Measurements from ENCODE around the gene RIPK4. TPM values are rescaled to one million over a fixed set of nuclear protein-coding genes. Genes with fewer than 3 reads are reported as not detected.

RIPK4 gene
- total and polyA plus RNA-seq, 2 of the 13 experiments (the other 11 are each of a cell fraction or from before 2014, with no cell fraction given), result 3.1 to 4.9 TPM

GRCh38 chr21:41750532-41751151, 16.2 kb downstream of the RIPK4 start (continued):
- TF ChIP-seq ZSCAN5A (CRISPR knock-in tag; IDR thresholded peaks at IDR 0.05; ENCODE audit: borderline replicate concordance), result no peak
- TF ChIP-seq ZNF639 (CRISPR knock-in tag; conservative IDR thresholded peaks at IDR 0.05), result no peak
- TF ChIP-seq ZIK1 (CRISPR knock-in tag; IDR thresholded peaks at IDR 0.05; ENCODE audit: borderline replicate concordance, low read depth), result no peak
- peak; percentile 87 for TF ChIP-seq HNF4G (IDR thresholded peaks at IDR 0.05; ENCODE audit: borderline replicate concordance, low read depth, low read length)
- TF ChIP-seq HNF4G (CRISPR knock-in tag; IDR thresholded peaks at IDR 0.05; ENCODE audit: borderline replicate concordance, low read depth), result peak; percentile 82; the same call in 1 of the 2 replicates
- no peak for TF ChIP-seq ZC3H4 (CRISPR knock-in tag; IDR thresholded peaks at IDR 0.05; ENCODE audit: borderline replicate concordance)
- no peak for TF ChIP-seq XRCC5 (optimal IDR thresholded peaks at IDR 0.05; ENCODE audit: low read length)
- no peak for TF ChIP-seq CHCHD3 (CRISPR knock-in tag; IDR thresholded peaks at IDR 0.05)
- TF ChIP-seq KLF12 (CRISPR knock-in tag; IDR thresholded peaks at IDR 0.05; ENCODE audit: borderline replicate concordance), result no peak
- TF ChIP-seq SMARCE1 (IDR thresholded peaks at IDR 0.05; ENCODE audit: borderline replicate concordance), result no peak
- no peak for TF ChIP-seq ELK4 (CRISPR knock-in tag; IDR thresholded peaks at IDR 0.05; ENCODE audit: borderline replicate concordance)
- no peak for TF ChIP-seq SMC3 (IDR thresholded peaks at IDR 0.05; ENCODE audit: low read length)
- no peak for TF ChIP-seq ZFP90 (CRISPR knock-in tag; IDR thresholded peaks at IDR 0.05; ENCODE audit: borderline replicate concordance)
- TF ChIP-seq ZNF772 (CRISPR knock-in tag; IDR thresholded peaks at IDR 0.05), result peak; percentile 24; the same call in 1 of the 2 replicates
- TF ChIP-seq GATA4 (IDR thresholded peaks at IDR 0.05; ENCODE audit: borderline replicate concordance, low read depth), result no peak
- peak; percentile 77 for TF ChIP-seq KDM6A (CRISPR knock-in tag; IDR thresholded peaks at IDR 0.05; ENCODE audit: low read depth)
- TF ChIP-seq ZNF354B (CRISPR knock-in tag; IDR thresholded peaks at IDR 0.05), result no peak
- TF ChIP-seq MEF2D (CRISPR knock-in tag; IDR thresholded peaks at IDR 0.05), result no peak
- no peak for TF ChIP-seq LRRFIP1 (CRISPR knock-in tag; conservative IDR thresholded peaks at IDR 0.05)
- TF ChIP-seq ZMAT5 (CRISPR knock-in tag; IDR thresholded peaks at IDR 0.05; ENCODE audit: borderline replicate concordance, low read depth), result no peak
- TF ChIP-seq FOSL2 (CRISPR knock-in tag; IDR thresholded peaks at IDR 0.05), result peak; percentile 74
- TF ChIP-seq HOXA3 (CRISPR knock-in tag; IDR thresholded peaks at IDR 0.05), result peak; percentile 30; the same call in 1 of the 2 replicates
- TF ChIP-seq CHD4 (IDR thresholded peaks at IDR 0.05; ENCODE audit: borderline replicate concordance, low read length), result no peak
